ENCODE measurements around the gene LPCAT4.

DNA sequence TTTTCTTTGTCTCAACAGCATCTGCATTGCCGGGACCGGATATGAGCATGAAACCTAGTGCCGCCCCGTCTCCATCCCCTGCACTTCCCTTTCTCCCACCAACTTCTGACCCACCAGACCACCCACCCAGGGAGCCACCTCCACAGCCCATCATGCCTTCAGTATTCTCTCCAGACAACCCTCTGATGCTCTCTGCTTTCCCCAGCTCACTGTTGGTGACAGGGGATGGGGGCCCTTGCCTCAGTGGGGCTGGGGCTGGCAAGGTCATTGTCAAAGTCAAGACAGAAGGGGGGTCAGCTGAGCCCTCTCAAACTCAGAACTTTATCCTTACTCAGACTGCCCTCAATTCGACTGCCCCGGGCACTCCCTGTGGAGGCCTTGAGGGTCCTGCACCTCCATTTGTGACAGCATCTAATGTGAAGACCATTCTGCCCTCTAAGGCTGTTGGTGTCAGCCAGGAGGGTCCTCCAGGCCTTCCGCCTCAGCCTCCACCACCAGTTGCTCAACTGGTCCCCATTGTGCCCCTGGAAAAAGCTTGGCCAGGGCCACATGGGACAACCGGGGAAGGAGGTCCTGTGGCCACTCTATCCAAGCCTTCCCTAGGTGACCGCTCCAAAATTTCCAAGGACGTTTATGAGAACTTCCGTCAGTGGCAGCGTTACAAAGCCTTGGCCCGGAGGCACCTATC, 18.9 kb downstream of the LPCAT4 start:
- TF ChIP-seq CTCF (IDR thresholded peaks at IDR 0.05) = no peak
- no peak for TF ChIP-seq MXI1 (IDR thresholded peaks at IDR 0.05; ENCODE audit: low read depth, low read length)
- TF ChIP-seq POLR2AphosphoS5 (IDR thresholded peaks at IDR 0.05; ENCODE audit: low read depth, low read length) = no peak
- TF ChIP-seq RAD21 (IDR thresholded peaks at IDR 0.05; ENCODE audit: low read length) = no peak
- no peak for TF ChIP-seq REST (IDR thresholded peaks at IDR 0.05; ENCODE audit: low read depth, low read length)
- TF ChIP-seq, protein P1, sequence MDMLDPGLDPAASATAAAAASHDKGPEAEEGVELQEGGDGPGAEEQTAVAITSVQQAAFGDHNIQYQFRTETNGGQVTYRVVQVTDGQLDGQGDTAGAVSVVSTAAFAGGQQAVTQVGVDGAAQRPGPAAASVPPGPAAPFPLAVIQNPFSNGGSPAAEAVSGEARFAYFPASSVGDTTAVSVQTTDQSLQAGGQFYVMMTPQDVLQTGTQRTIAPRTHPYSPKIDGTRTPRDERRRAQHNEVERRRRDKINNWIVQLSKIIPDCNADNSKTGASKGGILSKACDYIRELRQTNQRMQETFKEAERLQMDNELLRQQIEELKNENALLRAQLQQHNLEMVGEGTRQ (IDR thresholded peaks at IDR 0.05; ENCODE audit: borderline replicate concordance, low read depth, low read length) = no peak
- TF ChIP-seq SIN3A (IDR thresholded peaks at IDR 0.05; ENCODE audit: borderline replicate concordance, low read depth, low read length) = no peak
- TF ChIP-seq EZH2phosphoT487 (IDR thresholded peaks at IDR 0.05; ENCODE audit: borderline replicate concordance, low read depth) = no peak
- TF ChIP-seq EP300 (IDR thresholded peaks at IDR 0.05; ENCODE audit: borderline replicate concordance in 1 of 2, low read depth in 1 of 2, low read length in 1 of 2) = no peak
- TF ChIP-seq, protein P2, sequence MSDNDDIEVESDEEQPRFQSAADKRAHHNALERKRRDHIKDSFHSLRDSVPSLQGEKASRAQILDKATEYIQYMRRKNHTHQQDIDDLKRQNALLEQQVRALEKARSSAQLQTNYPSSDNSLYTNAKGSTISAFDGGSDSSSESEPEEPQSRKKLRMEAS (IDR thresholded peaks at IDR 0.05; ENCODE audit: low read depth) = no peak

Data from SK-N-SH (cell line).